ENCODE measurements around the gene HBP1.

DNA sequence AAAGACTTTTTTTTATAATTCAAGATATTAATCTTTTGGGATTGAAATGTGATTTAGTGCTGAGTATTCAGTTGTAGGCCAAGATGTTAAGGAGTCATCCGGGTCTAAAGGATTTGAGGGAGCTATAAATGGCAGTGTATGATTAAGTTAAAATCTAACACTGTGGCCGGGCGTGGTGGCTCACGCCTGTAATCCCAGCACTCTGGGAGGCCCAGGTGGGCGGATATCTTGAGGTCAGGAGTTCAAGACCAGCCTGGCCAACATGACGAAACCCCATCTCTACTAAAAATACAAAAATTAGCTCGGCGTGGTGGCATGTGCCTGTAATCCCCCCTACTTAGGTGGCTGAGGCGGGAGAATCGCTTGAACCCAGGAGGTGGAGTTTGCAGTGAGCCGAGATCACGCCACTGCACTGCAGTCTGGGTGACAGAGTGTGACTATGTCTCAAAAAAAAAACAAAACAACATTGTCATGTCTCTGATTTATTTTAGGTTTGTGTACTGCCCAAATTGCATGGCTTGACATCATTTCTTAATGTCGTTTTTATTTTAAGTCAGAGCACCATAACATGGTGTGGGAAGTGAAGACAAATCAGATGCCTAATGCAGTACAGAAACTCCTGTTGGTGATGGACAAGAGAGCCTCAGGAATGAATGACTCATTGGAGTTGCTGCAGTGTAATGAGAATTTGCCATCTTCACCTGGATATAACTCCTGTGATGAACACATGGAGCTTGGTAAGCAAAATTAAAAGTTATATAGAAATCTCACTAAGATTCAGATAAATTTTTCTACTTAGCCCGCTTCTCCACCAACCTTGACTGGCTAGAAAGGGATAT is 10.7 kb downstream of the HBP1 start:
- TF ChIP-seq, protein P1, sequence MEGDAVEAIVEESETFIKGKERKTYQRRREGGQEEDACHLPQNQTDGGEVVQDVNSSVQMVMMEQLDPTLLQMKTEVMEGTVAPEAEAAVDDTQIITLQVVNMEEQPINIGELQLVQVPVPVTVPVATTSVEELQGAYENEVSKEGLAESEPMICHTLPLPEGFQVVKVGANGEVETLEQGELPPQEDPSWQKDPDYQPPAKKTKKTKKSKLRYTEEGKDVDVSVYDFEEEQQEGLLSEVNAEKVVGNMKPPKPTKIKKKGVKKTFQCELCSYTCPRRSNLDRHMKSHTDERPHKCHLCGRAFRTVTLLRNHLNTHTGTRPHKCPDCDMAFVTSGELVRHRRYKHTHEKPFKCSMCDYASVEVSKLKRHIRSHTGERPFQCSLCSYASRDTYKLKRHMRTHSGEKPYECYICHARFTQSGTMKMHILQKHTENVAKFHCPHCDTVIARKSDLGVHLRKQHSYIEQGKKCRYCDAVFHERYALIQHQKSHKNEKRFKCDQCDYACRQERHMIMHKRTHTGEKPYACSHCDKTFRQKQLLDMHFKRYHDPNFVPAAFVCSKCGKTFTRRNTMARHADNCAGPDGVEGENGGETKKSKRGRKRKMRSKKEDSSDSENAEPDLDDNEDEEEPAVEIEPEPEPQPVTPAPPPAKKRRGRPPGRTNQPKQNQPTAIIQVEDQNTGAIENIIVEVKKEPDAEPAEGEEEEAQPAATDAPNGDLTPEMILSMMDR (IDR thresholded peaks at IDR 0.05 in 8 of 11, conservative IDR thresholded peaks at IDR 0.05 in 3 of 11) = no peak
- TF ChIP-seq POLR2A (IDR thresholded peaks at IDR 0.05) (no peak), POLR2AphosphoS5 (IDR thresholded peaks at IDR 0.05) (no peak)

Measured in spleen (tissue), 7 donors.